Thoracic aorta (tissue), 2 donors: ENCODE measurements around the gene BCDIN3D. TPM values are rescaled to one million over a fixed set of nuclear protein-coding genes. Genes with fewer than 3 reads are reported as not detected.

Experiments used
- ATAC-seq: fragments of 150-250 bp; one replicate; pipeline ENCODE4 v1.8.0; 2017; ENCODE audit warnings: low read depth; ENCODE audit not compliant: insufficient number of reproducible peaks, low FRiP score
- DNase-seq: peaks from one replicate; pipeline ENCODE4 v3.0.0-alpha.2; 2020; ENCODE audit warnings: low spot score
- H3K27ac ChIP-seq, 2 donors: fragments of 200-600 bp; sonication (generic); 1 replicate in 1 of 2; 2 replicates in 1 of 2; pipeline ENCODE4 v1.5.1; 2016; ENCODE audit warnings: mild to moderate bottlenecking in 2 of 2, moderate library complexity in 2 of 2
- H3K27me3 ChIP-seq: fragments of 200-600 bp; sonication (generic); replicated peaks from 2 replicates; pipeline ENCODE4 v1.6.0; 2016; ENCODE audit warnings: mild to moderate bottlenecking; ENCODE audit not compliant: insufficient read depth
- H3K36me3 ChIP-seq: fragments of 200-600 bp; sonication (generic); one replicate; pipeline ENCODE4 v1.5.1; 2016
- H3K4me1 ChIP-seq, 2 donors: fragments of 200-600 bp; sonication (generic); 1 replicate in 1 of 2; 2 replicates in 1 of 2; pipeline versions ENCODE4 v1.5.1 to v1.6.0; 2016; ENCODE audit warnings: low read depth in 2 of 2, mild to moderate bottlenecking in 1 of 2; ENCODE audit not compliant: control insufficient read depth in 1 of 2
- H3K4me3 ChIP-seq: fragments of 200-600 bp; sonication (generic); 2 replicates; pipeline ENCODE4 v1.5.1; 2016; ENCODE audit warnings: mild to moderate bottlenecking
- H3K9me3 ChIP-seq: fragments of 200-600 bp; sonication (generic); 2 replicates; pipeline ENCODE4 v1.5.1; 2016
- total RNA-seq, 2 donors: library from RNA; depleted of rRNA; stranded (reverse); fragments of >200 nt; gene quantifications; one replicate each; pipeline versions ENCODE4 v1.1.0 to v1.2.3, GENCODE V29; 2016
- TF ChIP-seq, protein P1 (sequence below): fragments of 200-600 bp; sonication (generic); IDR thresholded peaks from one replicate; pipeline ENCODE4 v1.5.1; 2019; ENCODE audit warnings: antibody characterized with exemption

Gene BCDIN3D
- total RNA-seq, 2 donors from 2014 or later = 1.6 to 2.7 TPM

DNA sequence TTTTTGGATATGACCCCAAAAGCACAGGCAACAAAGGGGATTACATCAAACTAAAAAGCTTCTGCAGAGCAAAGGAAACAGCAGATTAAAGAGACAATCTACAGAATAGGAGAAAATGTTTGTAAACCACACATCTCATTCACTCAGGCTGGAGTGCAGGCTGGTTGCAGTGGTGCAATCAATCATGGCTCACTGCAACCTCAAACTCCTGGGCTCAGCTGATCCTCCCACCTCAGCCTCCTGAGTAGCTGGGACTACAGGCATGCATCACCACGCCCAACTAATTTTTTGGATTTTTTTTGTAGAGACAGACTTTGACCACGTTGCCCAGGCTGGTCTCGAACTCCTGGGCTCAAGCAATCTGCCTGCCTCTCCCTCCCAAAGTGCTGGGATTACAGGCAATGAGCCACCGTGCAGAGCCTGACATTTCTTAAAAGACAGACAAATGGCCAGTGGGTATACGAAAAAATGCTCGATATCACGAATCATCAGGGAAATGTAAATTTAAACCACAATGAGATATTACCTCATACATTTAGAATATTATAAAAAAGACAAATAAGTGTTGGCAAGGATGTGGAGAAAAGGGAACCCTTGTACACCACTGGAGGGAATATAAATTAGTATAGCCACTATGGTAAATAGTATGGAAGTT lies 24.5 kb downstream of the BCDIN3D start:
- no peaks in the 10 kb centered on the region for H3K9me3 ChIP-seq
- H3K4me1 ChIP-seq = peaks cover 17% of the 10 kb centered on the region in 2 donors
- TF ChIP-seq, protein P1, sequence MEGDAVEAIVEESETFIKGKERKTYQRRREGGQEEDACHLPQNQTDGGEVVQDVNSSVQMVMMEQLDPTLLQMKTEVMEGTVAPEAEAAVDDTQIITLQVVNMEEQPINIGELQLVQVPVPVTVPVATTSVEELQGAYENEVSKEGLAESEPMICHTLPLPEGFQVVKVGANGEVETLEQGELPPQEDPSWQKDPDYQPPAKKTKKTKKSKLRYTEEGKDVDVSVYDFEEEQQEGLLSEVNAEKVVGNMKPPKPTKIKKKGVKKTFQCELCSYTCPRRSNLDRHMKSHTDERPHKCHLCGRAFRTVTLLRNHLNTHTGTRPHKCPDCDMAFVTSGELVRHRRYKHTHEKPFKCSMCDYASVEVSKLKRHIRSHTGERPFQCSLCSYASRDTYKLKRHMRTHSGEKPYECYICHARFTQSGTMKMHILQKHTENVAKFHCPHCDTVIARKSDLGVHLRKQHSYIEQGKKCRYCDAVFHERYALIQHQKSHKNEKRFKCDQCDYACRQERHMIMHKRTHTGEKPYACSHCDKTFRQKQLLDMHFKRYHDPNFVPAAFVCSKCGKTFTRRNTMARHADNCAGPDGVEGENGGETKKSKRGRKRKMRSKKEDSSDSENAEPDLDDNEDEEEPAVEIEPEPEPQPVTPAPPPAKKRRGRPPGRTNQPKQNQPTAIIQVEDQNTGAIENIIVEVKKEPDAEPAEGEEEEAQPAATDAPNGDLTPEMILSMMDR = no peak
- DNase-seq (no peak), ATAC-seq (no peak)
- H3K27ac ChIP-seq = no peak overlapping the region
- peaks cover 21% of the 10 kb centered on the region for H3K36me3 ChIP-seq
- no peaks in the 10 kb centered on the region for H3K27me3 ChIP-seq
- no peak overlapping the region for H3K4me3 ChIP-seq

- TF ChIP-seq, protein P1 = no peak
- H3K36me3 ChIP-seq = peaks cover 10% of the 10 kb centered on the region
- ATAC-seq (no peak), DNase-seq (no peak)
- H3K4me1 ChIP-seq = peaks cover 16 to 29% of the 10 kb centered on the region in 2 donors
- H3K27me3 ChIP-seq = no peaks in the 10 kb centered on the region
- H3K4me3 ChIP-seq = no peak overlapping the region
- H3K27ac ChIP-seq = no peak overlapping the region
- H3K9me3 ChIP-seq = no peaks in the 10 kb centered on the region
These were observed 29.8 kb downstream of the BCDIN3D start for GRCh38 chr12:49813131-49813530.

- no peak overlapping the region for H3K27ac ChIP-seq
- no peak for DNase-seq
- H3K27me3 ChIP-seq = no peaks in the 10 kb centered on the region
- H3K9me3 ChIP-seq = no peaks in the 10 kb centered on the region
- TF ChIP-seq, protein P1 = no peak
- ATAC-seq = no peak
- H3K36me3 ChIP-seq = peaks cover 10% of the 10 kb centered on the region
- peaks cover 18 to 31% of the 10 kb centered on the region in 2 donors for H3K4me1 ChIP-seq
- H3K4me3 ChIP-seq = no peak overlapping the region
These were observed 30.9 kb downstream of the BCDIN3D start for GRCh38 chr12:49811961-49812401.

GRCh38 chr12:49811136-49811535 lies 31.8 kb downstream of the BCDIN3D start:
- TF ChIP-seq, protein P1 = no peak
- DNase-seq (no peak), ATAC-seq (no peak)
- H3K27ac ChIP-seq = no peak overlapping the region
- H3K36me3 ChIP-seq = peaks cover 8% of the 10 kb centered on the region
- no peaks in the 10 kb centered on the region for H3K9me3 ChIP-seq
- H3K27me3 ChIP-seq = no peaks in the 10 kb centered on the region
- H3K4me3 ChIP-seq = no peak overlapping the region
- peaks cover 18 to 31% of the 10 kb centered on the region in 2 donors for H3K4me1 ChIP-seq

DNA sequence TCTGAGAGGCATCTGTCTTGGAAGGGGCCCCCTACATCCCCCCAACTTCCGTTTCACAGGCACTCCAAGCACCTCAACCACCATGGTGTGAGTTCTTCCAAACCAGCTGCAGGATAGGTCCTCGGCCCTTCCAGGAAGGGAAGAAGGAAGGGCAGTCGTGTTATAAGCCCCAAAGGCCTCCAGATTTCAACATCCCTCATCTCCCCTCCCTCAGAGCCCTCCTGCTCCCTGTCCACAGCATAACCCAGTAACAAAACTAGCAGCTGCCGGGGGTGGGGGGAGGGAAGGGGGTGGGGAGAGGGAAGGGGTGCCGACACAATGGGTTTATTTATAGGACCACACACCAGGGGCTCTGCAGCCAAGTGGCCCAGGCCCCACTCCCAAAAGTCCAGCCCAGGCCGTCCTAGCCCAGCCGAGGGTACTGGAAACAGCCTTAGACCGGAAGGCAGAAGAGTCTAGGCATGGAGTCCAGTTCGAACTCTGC lies 33.0 kb downstream of the BCDIN3D start:
- H3K9me3 ChIP-seq = no peaks in the 10 kb centered on the region
- peaks cover 7% of the 10 kb centered on the region for H3K36me3 ChIP-seq
- peak overlapping the region; percentile 80 to 91 for H3K27ac ChIP-seq
- H3K4me1 ChIP-seq = peaks cover 18 to 31% of the 10 kb centered on the region in 2 donors
- no peak for DNase-seq
- H3K4me3 ChIP-seq = no peak overlapping the region
- ATAC-seq = no peak
- TF ChIP-seq, protein P1 = no peak
- H3K27me3 ChIP-seq = no peaks in the 10 kb centered on the region
